ENCODE data around the gene SLC34A1.

SLC34A1 gene

DNA sequence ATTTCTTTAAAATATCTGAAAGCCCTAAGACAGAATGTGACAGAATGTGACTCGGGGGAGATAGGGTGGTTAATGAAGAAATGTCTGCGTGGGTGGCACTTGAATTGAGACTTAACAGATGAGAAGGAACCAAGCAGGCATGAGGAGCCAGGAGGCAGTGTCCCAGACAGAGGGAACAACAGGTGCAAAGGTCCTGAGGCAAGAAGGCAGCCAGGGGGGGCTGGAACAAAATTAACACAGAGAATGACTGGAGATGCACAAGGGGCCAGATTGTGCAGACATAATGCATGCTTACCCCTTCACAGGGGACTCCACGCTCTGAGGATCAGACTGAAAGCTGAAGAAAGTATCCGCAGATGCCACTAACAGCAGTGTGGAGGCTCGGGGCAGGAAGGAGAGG, 34.5 kb upstream of the SLC34A1 start:
- no peaks in the 10 kb centered on the region for H3K9me2 ChIP-seq (replicated peaks; ENCODE audit: low read depth, low read length)
- peak overlapping the region; percentile 92 for H3K4me3 ChIP-seq (ENCODE audit: low read length, poor library complexity, severe bottlenecking)
- peaks cover 8% of the 10 kb centered on the region for H4K20me1 ChIP-seq (ENCODE audit: insufficient read depth, low read length, poor library complexity, severe bottlenecking)
- no peak for TF ChIP-seq EZH2phosphoT487 (IDR thresholded peaks at IDR 0.05; ENCODE audit: borderline replicate concordance)
- TF ChIP-seq, protein P1, sequence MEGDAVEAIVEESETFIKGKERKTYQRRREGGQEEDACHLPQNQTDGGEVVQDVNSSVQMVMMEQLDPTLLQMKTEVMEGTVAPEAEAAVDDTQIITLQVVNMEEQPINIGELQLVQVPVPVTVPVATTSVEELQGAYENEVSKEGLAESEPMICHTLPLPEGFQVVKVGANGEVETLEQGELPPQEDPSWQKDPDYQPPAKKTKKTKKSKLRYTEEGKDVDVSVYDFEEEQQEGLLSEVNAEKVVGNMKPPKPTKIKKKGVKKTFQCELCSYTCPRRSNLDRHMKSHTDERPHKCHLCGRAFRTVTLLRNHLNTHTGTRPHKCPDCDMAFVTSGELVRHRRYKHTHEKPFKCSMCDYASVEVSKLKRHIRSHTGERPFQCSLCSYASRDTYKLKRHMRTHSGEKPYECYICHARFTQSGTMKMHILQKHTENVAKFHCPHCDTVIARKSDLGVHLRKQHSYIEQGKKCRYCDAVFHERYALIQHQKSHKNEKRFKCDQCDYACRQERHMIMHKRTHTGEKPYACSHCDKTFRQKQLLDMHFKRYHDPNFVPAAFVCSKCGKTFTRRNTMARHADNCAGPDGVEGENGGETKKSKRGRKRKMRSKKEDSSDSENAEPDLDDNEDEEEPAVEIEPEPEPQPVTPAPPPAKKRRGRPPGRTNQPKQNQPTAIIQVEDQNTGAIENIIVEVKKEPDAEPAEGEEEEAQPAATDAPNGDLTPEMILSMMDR (conservative IDR thresholded peaks at IDR 0.05; ENCODE audit: low read length), result no peak
- H3K9ac ChIP-seq (ENCODE audit: low read depth, low read length, poor library complexity, severe bottlenecking), result peak overlapping the region; percentile 84
- no peaks in the 10 kb centered on the region for H3K27me3 ChIP-seq (ENCODE audit: insufficient read depth, low read length, poor library complexity, severe bottlenecking)
- H3K9me3 ChIP-seq (ENCODE audit: insufficient read depth, low read depth, low read length), result no peaks in the 10 kb centered on the region
- peak overlapping the region; percentile 97 for H3K4me2 ChIP-seq (ENCODE audit: low read depth, low read length, poor library complexity, severe bottlenecking)
- H3K4me1 ChIP-seq (ENCODE audit: insufficient read depth, low read length, poor library complexity, severe bottlenecking), result peaks cover 24% of the 10 kb centered on the region
- peaks cover 60% of the 10 kb centered on the region for H3K79me2 ChIP-seq (ENCODE audit: insufficient read depth, low read length)
- no peak overlapping the region for H2AFZ ChIP-seq (ENCODE audit: low read length)
- H3K36me3 ChIP-seq (ENCODE audit: insufficient read depth, low read length), result no peaks in the 10 kb centered on the region
- no peaks in the 10 kb centered on the region for H3F3A ChIP-seq (ENCODE audit: low read depth)

DNA sequence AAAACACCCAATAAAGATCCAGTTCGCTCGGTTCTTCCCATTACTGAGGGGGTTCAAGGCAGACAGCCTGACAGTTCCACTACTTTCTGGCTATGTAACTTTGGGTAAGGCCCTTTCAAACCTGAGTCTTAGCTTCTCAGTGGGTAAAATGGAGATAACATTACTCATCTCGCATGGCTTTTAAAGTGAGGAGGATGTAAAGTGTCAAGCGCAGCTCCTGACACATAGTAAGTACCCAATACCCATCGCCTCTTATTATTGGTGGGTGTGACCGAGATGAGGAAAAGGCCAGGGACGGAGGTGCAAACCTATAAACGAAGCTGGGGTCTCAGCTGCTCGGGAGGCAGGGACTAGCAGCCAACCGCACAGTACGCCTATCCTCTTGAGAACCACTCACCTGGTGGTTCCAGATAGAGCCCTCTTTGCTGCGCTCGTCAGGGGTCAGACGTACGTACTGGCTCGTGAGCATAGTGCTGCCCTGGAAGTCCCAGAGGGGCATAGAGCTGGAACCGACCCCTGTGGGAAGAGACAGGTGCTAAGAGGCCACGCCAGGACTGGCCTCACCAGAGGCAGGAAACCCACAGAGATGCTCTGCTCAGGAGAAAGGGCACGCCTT, 33.4 kb upstream of the SLC34A1 start:
- no peak for TF ChIP-seq EZH2phosphoT487 (IDR thresholded peaks at IDR 0.05; ENCODE audit: borderline replicate concordance)
- TF ChIP-seq, protein P1 (conservative IDR thresholded peaks at IDR 0.05; ENCODE audit: low read length), result no peak
- Histone ChIP-seq H3K4me1 (ENCODE audit: insufficient read depth, low read length, poor library complexity, severe bottlenecking) (peaks cover 33% of the 10 kb centered on the region), H3K4me2 (ENCODE audit: low read depth, low read length, poor library complexity, severe bottlenecking) (peak overlapping the region; percentile 97), H3K9me3 (ENCODE audit: insufficient read depth, low read depth, low read length) (no peaks in the 10 kb centered on the region), H3K27me3 (ENCODE audit: insufficient read depth, low read length, poor library complexity, severe bottlenecking) (no peaks in the 10 kb centered on the region), H3K4me3 (ENCODE audit: low read length, poor library complexity, severe bottlenecking) (peak overlapping the region; percentile 92), H3K36me3 (ENCODE audit: insufficient read depth, low read length) (no peaks in the 10 kb centered on the region), H3K79me2 (ENCODE audit: insufficient read depth, low read length) (peaks cover 53% of the 10 kb centered on the region), H4K20me1 (ENCODE audit: insufficient read depth, low read length, poor library complexity, severe bottlenecking) (peaks cover 8% of the 10 kb centered on the region), H3F3A (ENCODE audit: low read depth) (no peaks in the 10 kb centered on the region), H2AFZ (ENCODE audit: low read length) (peak overlapping the region; percentile 89; the same call in 1 of the 2 replicates), H3K9me2 (replicated peaks; ENCODE audit: low read depth, low read length) (no peaks in the 10 kb centered on the region), H3K9ac (ENCODE audit: low read depth, low read length, poor library complexity, severe bottlenecking) (peak overlapping the region; percentile 84)

DNA sequence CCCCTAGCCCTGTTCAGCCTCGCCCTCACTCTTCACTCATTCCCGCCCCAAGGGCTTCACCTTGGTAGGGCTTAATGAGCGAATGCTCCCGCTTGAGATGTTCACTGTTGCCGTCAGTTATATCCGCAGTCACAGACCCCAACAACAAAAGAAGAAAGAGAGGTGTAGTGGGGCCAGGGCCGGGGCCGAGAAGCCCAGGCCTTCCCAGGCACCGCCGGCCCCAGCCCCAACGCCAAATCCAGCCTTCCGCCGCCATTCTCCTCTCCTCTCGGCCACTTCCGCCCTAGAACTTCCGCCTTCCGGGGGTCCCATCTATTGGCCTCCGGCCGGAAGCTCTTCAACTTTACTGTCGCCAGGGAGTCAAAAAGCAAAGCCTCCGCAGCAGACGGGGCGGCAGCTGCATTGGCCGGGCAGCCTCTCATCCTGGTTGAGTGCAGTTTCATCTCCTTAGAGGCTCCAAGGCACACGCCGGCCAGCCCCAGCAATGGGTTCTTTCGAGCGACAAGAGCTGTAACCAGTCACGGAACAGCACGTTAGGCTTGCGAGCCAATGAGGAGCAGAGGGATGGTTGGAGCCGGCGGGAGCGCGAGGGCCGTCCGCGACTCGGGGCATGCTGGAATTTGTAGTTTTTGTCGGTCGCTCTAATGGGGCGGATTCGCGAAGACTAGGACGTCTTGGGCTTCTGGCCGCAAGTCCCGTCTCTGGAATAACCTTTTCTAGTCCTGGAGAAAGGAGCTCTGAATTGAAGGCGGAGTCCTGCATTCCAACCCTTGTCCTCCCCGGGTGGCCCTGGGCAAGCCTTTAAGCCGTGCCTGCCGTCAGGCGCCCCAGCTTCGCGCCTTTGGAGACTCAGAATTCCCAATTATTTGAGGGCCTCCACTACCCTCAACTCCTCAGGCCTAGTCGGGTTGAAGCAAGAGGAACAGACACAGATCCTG, 32.6 kb upstream of the SLC34A1 start, which contains the start of gene LMAN2:
Gene LMAN2 (minus strand): TSS at position 277 of the 938 bp plus-strand sequence. CDS start 21 bp downstream, at position 256.
- Histone ChIP-seq H4K20me1 (ENCODE audit: insufficient read depth, low read length, poor library complexity, severe bottlenecking) (peaks cover 8% of the 10 kb centered on the region), H3K9me2 (replicated peaks; ENCODE audit: low read depth, low read length) (no peaks in the 10 kb centered on the region), H3K79me2 (ENCODE audit: insufficient read depth, low read length) (peaks cover 45% of the 10 kb centered on the region), H3K9ac (ENCODE audit: low read depth, low read length, poor library complexity, severe bottlenecking) (peak within 1 kb of the TSS; percentile 84), H3F3A (ENCODE audit: low read depth) (no peaks in the 10 kb centered on the region), H3K9me3 (ENCODE audit: insufficient read depth, low read depth, low read length) (no peaks in the 10 kb centered on the region), H3K36me3 (ENCODE audit: insufficient read depth, low read length) (no peaks in the 10 kb centered on the region), H3K27me3 (ENCODE audit: insufficient read depth, low read length, poor library complexity, severe bottlenecking) (no peaks in the 10 kb centered on the region), H2AFZ (ENCODE audit: low read length) (peak within 1 kb of the TSS; percentile 97), H3K4me3 (ENCODE audit: low read length, poor library complexity, severe bottlenecking) (peak within 1 kb of the TSS; percentile 92), H3K4me1 (ENCODE audit: insufficient read depth, low read length, poor library complexity, severe bottlenecking) (peaks cover 37% of the 10 kb centered on the region), H3K4me2 (ENCODE audit: low read depth, low read length, poor library complexity, severe bottlenecking) (peak within 1 kb of the TSS; percentile 97)
- TF ChIP-seq, protein P1 (conservative IDR thresholded peaks at IDR 0.05; ENCODE audit: low read length), result no peak
- no peak for TF ChIP-seq EZH2phosphoT487 (IDR thresholded peaks at IDR 0.05; ENCODE audit: borderline replicate concordance)

Measured in Loucy (cell line).